ENCODE measurements around the gene SDCCAG8. TPM values are rescaled to one million over a fixed set of nuclear protein-coding genes. Genes with fewer than 3 reads are reported as not detected.

SDCCAG8 gene
- total RNA-seq, 1 experiment from 2014 or later, result 14.0 TPM

- Histone ChIP-seq H3K27ac (ENCODE audit: low read length) (no peak overlapping the region), H3K9me3 (ENCODE audit: control insufficient read depth, insufficient read depth, low read depth, low read length) (peaks cover 8% of the 10 kb centered on the region; the same call in 1 of the 2 replicates), H3K36me3 (ENCODE audit: control insufficient read depth, insufficient read depth, low read length) (no peaks in the 10 kb centered on the region), H3K4me1 (ENCODE audit: control insufficient read depth, insufficient read depth, low read length) (no peaks in the 10 kb centered on the region), H3K27me3 (ENCODE audit: control insufficient read depth, insufficient read depth, low read length) (no peaks in the 10 kb centered on the region), H3K4me3 (ENCODE audit: low read depth in 2 of 2, low read length in 2 of 2) (no peak overlapping the region)
- DNase-seq (ENCODE audit: low read depth, low spot score) (no peak), ATAC-seq (no peak)
- ChIA-PET CTCF (no interaction called here), POLR2A (no interaction called here)
- in situ Hi-C loops (cut with HindIII; ENCODE audit: low pct_unique_long_range_greater_than_20kb, low sequenced_read_pairs) (no loop called here), intact Hi-C loops (cut with micrococcal nuclease; ENCODE audit: unreplicated experiment) (no loop called here)
- TF ChIP-seq CTCF (IDR thresholded peaks at IDR 0.05) (no peak), POLR2AphosphoS5 (IDR thresholded peaks at IDR 0.05; ENCODE audit: low read depth, low read length) (no peak), SIN3A (IDR thresholded peaks at IDR 0.05; ENCODE audit: borderline replicate concordance, insufficient read depth, low read depth, low read length) (no peak), TCF7L2 (IDR thresholded peaks at IDR 0.05; ENCODE audit: low read depth, low read length) (no peak)
- TF ChIP-seq, protein P1, sequence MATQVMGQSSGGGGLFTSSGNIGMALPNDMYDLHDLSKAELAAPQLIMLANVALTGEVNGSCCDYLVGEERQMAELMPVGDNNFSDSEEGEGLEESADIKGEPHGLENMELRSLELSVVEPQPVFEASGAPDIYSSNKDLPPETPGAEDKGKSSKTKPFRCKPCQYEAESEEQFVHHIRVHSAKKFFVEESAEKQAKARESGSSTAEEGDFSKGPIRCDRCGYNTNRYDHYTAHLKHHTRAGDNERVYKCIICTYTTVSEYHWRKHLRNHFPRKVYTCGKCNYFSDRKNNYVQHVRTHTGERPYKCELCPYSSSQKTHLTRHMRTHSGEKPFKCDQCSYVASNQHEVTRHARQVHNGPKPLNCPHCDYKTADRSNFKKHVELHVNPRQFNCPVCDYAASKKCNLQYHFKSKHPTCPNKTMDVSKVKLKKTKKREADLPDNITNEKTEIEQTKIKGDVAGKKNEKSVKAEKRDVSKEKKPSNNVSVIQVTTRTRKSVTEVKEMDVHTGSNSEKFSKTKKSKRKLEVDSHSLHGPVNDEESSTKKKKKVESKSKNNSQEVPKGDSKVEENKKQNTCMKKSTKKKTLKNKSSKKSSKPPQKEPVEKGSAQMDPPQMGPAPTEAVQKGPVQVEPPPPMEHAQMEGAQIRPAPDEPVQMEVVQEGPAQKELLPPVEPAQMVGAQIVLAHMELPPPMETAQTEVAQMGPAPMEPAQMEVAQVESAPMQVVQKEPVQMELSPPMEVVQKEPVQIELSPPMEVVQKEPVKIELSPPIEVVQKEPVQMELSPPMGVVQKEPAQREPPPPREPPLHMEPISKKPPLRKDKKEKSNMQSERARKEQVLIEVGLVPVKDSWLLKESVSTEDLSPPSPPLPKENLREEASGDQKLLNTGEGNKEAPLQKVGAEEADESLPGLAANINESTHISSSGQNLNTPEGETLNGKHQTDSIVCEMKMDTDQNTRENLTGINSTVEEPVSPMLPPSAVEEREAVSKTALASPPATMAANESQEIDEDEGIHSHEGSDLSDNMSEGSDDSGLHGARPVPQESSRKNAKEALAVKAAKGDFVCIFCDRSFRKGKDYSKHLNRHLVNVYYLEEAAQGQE (IDR thresholded peaks at IDR 0.05; ENCODE audit: insufficient read depth in 1 of 2, low read depth in 2 of 2, low read length in 1 of 2), result no peak
- BruUV-seq (replicated peaks), result no TSS peak
These were observed 119.8 kb downstream of the SDCCAG8 start for GRCh38 chr1:243375596-243375995.

DNA sequence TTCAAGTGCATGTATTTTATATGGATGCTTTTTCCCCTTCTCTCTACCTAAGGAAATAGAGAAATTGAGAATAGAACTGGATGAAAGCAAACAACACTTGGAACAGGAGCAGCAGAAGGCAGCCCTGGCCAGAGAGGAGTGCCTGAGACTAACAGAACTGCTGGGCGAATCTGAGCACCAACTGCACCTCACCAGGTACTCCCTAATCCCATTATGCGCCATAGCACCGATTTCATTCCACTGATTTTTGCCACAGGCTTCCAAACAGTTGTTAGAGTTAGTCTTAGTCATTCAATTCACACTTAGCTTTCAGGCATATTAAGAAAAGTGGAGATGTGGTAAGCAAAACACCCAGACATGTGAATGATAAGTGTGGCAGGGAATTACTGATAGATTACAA lies 122.8 kb downstream of the SDCCAG8 start:
- in situ Hi-C loops (cut with HindIII; ENCODE audit: low pct_unique_long_range_greater_than_20kb, low sequenced_read_pairs), result no loop called here
- ATAC-seq, result no peak

More for the DNA sequence above, 122.8 kb downstream of the SDCCAG8 start:
- H3K4me1 ChIP-seq (ENCODE audit: control insufficient read depth, insufficient read depth, low read length), result no peaks in the 10 kb centered on the region
- intact Hi-C loops (cut with micrococcal nuclease; ENCODE audit: unreplicated experiment), result no loop called here
- no peaks in the 10 kb centered on the region for H3K27me3 ChIP-seq (ENCODE audit: control insufficient read depth, insufficient read depth, low read length)
- TF ChIP-seq, protein P1 (IDR thresholded peaks at IDR 0.05; ENCODE audit: insufficient read depth in 1 of 2, low read depth in 2 of 2, low read length in 1 of 2), result no peak
- TF ChIP-seq SIN3A (IDR thresholded peaks at IDR 0.05; ENCODE audit: borderline replicate concordance, insufficient read depth, low read depth, low read length) (no peak), POLR2AphosphoS5 (IDR thresholded peaks at IDR 0.05; ENCODE audit: low read depth, low read length) (no peak), TCF7L2 (IDR thresholded peaks at IDR 0.05; ENCODE audit: low read depth, low read length) (no peak), CTCF (IDR thresholded peaks at IDR 0.05) (no peak)
- ChIA-PET CTCF (no interaction called here), POLR2A (no interaction called here)
- DNase-seq (ENCODE audit: low read depth, low spot score), result no peak
- H3K27ac ChIP-seq (ENCODE audit: low read length), result no peak overlapping the region
- H3K4me3 ChIP-seq (ENCODE audit: low read depth in 2 of 2, low read length in 2 of 2), result no peak overlapping the region
- peaks cover 8% of the 10 kb centered on the region; the same call in 1 of the 2 replicates for H3K9me3 ChIP-seq (ENCODE audit: control insufficient read depth, insufficient read depth, low read depth, low read length)
- BruUV-seq (replicated peaks), result no TSS peak
- H3K36me3 ChIP-seq (ENCODE audit: control insufficient read depth, insufficient read depth, low read length), result no peaks in the 10 kb centered on the region
